ENCODE results near the gene SCML1. TPM values are rescaled to one million over a fixed set of nuclear protein-coding genes. Genes with fewer than 3 reads are reported as not detected.

The SCML1 gene
- total RNA-seq, 1 experiment from 2014 or later, result 2.7 TPM

DNA sequence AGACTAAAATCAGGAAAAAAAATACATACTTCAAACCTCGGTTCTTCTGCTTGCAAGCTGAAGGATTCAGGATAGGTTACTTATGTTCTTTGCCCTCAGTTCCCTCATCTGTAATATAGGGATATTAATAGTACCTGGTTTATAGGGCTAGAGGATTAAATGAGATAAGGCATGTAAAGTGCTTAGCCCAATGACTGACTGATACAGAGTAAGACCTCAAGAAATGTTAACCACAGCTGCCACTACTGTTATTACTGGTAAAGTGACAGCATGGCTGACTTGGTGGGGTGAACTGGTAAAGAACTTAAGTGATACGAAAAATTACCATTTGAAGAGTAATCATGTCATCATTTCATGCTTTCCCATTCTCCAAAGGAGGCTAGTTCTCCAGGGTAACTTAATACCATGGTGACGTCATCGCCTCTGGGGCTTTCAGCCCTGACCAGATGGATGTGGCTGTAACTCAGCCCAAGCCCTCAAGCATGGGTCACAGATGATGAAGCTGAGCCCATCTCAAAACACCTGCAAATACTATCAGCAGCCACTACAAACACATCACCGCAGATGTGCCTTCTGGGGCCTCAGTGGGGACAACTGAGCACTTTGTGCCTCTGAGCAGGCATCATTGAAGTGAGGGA, 44.5 kb upstream of the SCML1 start (continued):
- TF ChIP-seq, protein P1, sequence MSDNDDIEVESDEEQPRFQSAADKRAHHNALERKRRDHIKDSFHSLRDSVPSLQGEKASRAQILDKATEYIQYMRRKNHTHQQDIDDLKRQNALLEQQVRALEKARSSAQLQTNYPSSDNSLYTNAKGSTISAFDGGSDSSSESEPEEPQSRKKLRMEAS (IDR thresholded peaks at IDR 0.05), result no peak
- no peak for TF ChIP-seq TCF7L2 (IDR thresholded peaks at IDR 0.05; ENCODE audit: borderline replicate concordance, extremely low read depth, insufficient read depth, insufficient read length)
- no peak for TF ChIP-seq RAD21 (IDR thresholded peaks at IDR 0.05; ENCODE audit: low read depth)
- TF ChIP-seq JUND (IDR thresholded peaks at IDR 0.05), result no peak
- no peak for TF ChIP-seq SRF (IDR thresholded peaks at IDR 0.05; ENCODE audit: low read depth)
- no peak for TF ChIP-seq SIN3A (IDR thresholded peaks at IDR 0.05; ENCODE audit: low read depth)
- no peak for TF ChIP-seq FOSL1 (IDR thresholded peaks at IDR 0.05; ENCODE audit: low read depth)
- TF ChIP-seq, protein P2, sequence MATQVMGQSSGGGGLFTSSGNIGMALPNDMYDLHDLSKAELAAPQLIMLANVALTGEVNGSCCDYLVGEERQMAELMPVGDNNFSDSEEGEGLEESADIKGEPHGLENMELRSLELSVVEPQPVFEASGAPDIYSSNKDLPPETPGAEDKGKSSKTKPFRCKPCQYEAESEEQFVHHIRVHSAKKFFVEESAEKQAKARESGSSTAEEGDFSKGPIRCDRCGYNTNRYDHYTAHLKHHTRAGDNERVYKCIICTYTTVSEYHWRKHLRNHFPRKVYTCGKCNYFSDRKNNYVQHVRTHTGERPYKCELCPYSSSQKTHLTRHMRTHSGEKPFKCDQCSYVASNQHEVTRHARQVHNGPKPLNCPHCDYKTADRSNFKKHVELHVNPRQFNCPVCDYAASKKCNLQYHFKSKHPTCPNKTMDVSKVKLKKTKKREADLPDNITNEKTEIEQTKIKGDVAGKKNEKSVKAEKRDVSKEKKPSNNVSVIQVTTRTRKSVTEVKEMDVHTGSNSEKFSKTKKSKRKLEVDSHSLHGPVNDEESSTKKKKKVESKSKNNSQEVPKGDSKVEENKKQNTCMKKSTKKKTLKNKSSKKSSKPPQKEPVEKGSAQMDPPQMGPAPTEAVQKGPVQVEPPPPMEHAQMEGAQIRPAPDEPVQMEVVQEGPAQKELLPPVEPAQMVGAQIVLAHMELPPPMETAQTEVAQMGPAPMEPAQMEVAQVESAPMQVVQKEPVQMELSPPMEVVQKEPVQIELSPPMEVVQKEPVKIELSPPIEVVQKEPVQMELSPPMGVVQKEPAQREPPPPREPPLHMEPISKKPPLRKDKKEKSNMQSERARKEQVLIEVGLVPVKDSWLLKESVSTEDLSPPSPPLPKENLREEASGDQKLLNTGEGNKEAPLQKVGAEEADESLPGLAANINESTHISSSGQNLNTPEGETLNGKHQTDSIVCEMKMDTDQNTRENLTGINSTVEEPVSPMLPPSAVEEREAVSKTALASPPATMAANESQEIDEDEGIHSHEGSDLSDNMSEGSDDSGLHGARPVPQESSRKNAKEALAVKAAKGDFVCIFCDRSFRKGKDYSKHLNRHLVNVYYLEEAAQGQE (IDR thresholded peaks at IDR 0.05; ENCODE audit: low read depth), result no peak
- no peak for TF ChIP-seq SP1 (IDR thresholded peaks at IDR 0.05; ENCODE audit: low read depth)
- no peak for TF ChIP-seq CEBPB (IDR thresholded peaks at IDR 0.05; ENCODE audit: low read depth)
- no peak for TF ChIP-seq EZH2 (IDR thresholded peaks at IDR 0.05)

DNA sequence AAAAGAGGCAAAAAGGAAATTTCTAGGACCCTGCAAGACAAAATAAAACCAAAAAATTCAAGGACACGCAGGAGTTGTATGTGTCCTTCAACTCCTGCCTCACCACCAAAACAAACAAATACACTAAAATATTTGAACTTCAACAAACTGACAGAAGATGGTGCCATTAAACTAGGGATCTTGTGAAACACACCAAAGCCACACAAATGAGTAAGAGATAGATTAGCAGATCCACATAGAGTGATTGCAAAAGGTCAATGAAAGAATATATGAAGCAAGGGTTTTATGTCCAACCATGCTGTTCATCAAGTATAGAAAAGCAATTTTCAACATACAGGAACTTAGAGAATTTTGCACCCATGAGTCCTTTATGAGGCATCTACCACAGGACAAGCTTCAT, 40.1 kb upstream of the SCML1 start:
- no peaks in the 10 kb centered on the region for H3K36me3 ChIP-seq (ENCODE audit: control insufficient read depth in 1 of 2, insufficient read depth in 2 of 2, low read length in 2 of 2)
- H3K4me3 ChIP-seq (replicated peaks in 1 of 2; ENCODE audit: low read depth in 1 of 2, low read length in 2 of 2), result no peak overlapping the region
- no peak overlapping the region for H3K9ac ChIP-seq (ENCODE audit: low read length)
- H3K4me1 ChIP-seq (ENCODE audit: control insufficient read depth in 1 of 2, insufficient read depth in 2 of 2, low read length in 2 of 2), result no peaks in the 10 kb centered on the region
- RAD21 ChIA-PET (ENCODE audit: low non-redundant PET in 1 of 2, low total read pairs in 2 of 2, uncharacterized antibody in 2 of 2, unreplicated experiment in 2 of 2), result no interaction called here
- POLR2A ChIA-PET, result no interaction called here
- no peak overlapping the region for H3K27ac ChIP-seq (ENCODE audit: low read depth, low read length)
- H4K20me1 ChIP-seq (ENCODE audit: insufficient read depth), result no peaks in the 10 kb centered on the region
- no peak for DNase-seq (ENCODE audit: low read depth, low spot score)
- ATAC-seq, result no peak
- H3K27me3 ChIP-seq (ENCODE audit: insufficient read depth, low read length), result no peaks in the 10 kb centered on the region
- TF ChIP-seq SP1 (IDR thresholded peaks at IDR 0.05; ENCODE audit: low read depth), result no peak
- TF ChIP-seq, protein P1 (IDR thresholded peaks at IDR 0.05), result no peak
- TF ChIP-seq, protein P3, sequence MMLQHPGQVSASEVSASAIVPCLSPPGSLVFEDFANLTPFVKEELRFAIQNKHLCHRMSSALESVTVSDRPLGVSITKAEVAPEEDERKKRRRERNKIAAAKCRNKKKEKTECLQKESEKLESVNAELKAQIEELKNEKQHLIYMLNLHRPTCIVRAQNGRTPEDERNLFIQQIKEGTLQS (IDR thresholded peaks at IDR 0.05), result no peak
- TF ChIP-seq POLR2AphosphoS5 (IDR thresholded peaks at IDR 0.05; ENCODE audit: low read depth, low read length), result no peak
- no peak for TF ChIP-seq FOSL1 (IDR thresholded peaks at IDR 0.05; ENCODE audit: low read depth)
- TF ChIP-seq ELF1 (IDR thresholded peaks at IDR 0.05; ENCODE audit: borderline replicate concordance, low read depth), result no peak
- no peak for TF ChIP-seq POLR2A (IDR thresholded peaks at IDR 0.05; ENCODE audit: borderline replicate concordance, extremely low read depth, insufficient read depth, insufficient read length)
- no peak overlapping the region for H2AFZ ChIP-seq (ENCODE audit: low read depth, low read length, poor library complexity, severe bottlenecking)
- H3K9me2 ChIP-seq (ENCODE audit: insufficient read depth), result no peaks in the 10 kb centered on the region
- H3K79me2 ChIP-seq (ENCODE audit: insufficient read depth, low read length), result no peaks in the 10 kb centered on the region
- no peaks in the 10 kb centered on the region for H3K9me3 ChIP-seq (ENCODE audit: control insufficient read depth in 1 of 2, insufficient read depth in 1 of 2, low read depth in 1 of 2, low read length in 2 of 2)
- no peak overlapping the region for H3K4me2 ChIP-seq (ENCODE audit: low read length)
- BruUV-seq (replicated peaks), result no TSS peak
- intact Hi-C loops (cut with micrococcal nuclease), result no loop called here
- CTCF ChIA-PET, result no interaction called here

Measured in HCT116 (cell line).